Stimulated activated CD8-positive, alpha-beta memory T cell treated with anti-CD3 and anti-CD28 coated beads, Interleukin-2, amount 100 ng/mL, for 1 hour (primary cell): ENCODE measurements around the gene EAF2.
A peak's percentile ranks its signal among the peaks of the same experiment; 100 is the strongest.
"Not testable (repeated sequence)": the region's sequence is repeated elsewhere in the genome, so short reads cannot be mapped to it uniquely, and the experiment has no call there.

Source experiments
- DNase-seq, 2 donors: peaks; one replicate each; pipeline ENCODE4 v3.0.0-alpha.2; 2020; ENCODE audit warnings: low read depth in 2 of 2

EAF2 gene

GRCh38 chr3:121834671-121835464 lies at the start of gene EAF2, which contains the start of gene IQCB1:
TSS of gene EAF2 (plus strand) at chr3:121835209. CDS start at chr3:121835286, 77 bp downstream.
TSS of gene IQCB1 (minus strand) at chr3:121835060. CDS start at chr3:121828960, 6,100 bp downstream.
- peak; percentile 87 to 88 for DNase-seq

DNA sequence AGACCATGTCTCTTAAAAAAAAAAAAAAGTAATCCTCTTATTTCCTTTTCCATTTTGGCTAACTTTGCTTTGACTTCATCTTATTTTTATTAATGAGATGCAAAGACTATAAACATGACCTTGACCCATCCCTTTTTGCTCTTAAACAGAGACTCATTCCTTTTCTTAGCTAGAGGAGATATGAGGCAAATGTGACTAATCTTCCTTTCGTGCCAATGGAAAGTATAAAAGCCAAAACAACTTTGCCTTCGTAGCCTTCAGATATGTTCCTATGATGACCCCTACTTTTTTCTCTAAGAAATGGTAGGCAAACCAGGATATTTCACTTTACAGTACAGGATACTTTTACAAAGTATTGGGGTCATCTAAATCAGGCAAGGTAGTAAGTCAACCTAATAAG lies 48.5 kb upstream of the EAF2 start:
- DNase-seq: no peak

DNA sequence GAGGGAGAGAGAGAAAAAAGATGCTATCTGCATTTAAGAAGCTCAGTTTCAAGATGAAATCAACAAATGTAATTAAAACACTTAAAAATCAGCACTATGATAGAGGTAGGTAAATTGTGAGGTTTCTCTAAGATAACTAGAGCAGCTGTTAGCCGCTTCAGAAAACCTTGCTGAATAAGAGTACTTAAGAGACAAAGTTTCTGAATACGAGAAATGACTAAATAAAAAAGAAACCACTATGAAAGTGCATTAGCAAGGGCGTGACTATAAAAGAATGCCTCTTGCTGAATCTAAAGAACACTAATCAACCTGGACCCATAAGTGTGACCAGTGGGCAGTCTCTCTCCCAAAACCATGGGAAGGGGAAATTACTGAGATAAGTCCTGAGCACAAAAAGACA lies 41.9 kb upstream of the EAF2 start:
- DNase-seq: no peak

DNA sequence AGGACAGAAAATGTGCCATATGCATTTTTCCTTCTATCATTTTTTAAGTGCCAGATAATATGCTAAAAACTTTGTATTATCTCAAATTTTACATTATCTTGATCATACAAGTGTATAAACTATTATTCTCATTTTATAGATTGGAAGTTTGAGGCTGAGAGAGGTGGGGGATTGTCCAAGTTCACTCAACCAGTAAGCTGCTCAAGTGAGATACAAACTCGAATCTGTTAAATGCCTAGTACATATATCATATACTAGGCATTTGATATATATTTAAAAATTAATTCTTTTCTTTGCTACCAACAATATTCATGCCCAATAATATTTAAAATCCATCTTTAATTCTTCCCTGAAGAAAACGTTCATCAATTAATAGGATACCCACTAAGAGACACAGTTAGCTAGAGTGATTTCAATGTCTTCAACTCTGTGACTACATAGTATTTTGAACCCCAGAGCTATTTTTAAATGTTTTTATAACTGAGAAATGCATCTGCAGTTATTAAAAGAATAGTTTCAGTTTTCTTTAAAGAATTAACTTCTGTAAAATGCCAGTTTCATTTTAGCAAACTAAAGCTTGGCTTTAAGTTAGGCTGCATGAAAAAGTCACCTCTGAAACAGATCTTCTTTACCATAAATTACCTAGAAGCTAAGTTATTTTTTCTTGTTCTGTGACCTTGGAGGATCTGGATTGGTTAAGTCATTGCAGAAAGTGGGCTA lies 40.6 kb upstream of the EAF2 start:
- DNase-seq: no peak

- DNase-seq: no peak
Measured at GRCh38 chr3:121796970-121797369, 38.0 kb upstream of the EAF2 start.

DNA sequence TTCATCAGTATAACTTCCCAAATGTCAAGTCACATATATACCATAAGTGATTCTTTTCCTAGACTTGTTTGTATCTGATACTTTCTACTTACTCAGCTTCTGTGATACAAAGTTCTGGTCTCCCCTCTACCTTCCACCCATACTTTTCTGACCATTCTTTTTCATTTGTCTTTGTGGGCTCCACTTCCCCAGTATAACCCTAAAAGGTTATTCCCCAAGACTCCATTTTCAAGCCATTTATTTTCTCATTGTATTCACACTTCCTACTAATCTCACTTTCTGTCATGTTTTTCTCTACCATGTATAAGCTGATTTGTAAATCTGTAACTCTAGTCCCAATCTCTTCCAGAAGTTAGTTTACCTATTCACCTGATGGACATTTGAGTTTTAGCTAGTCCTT lies 34.1 kb upstream of the EAF2 start:
- DNase-seq: no peak

DNA sequence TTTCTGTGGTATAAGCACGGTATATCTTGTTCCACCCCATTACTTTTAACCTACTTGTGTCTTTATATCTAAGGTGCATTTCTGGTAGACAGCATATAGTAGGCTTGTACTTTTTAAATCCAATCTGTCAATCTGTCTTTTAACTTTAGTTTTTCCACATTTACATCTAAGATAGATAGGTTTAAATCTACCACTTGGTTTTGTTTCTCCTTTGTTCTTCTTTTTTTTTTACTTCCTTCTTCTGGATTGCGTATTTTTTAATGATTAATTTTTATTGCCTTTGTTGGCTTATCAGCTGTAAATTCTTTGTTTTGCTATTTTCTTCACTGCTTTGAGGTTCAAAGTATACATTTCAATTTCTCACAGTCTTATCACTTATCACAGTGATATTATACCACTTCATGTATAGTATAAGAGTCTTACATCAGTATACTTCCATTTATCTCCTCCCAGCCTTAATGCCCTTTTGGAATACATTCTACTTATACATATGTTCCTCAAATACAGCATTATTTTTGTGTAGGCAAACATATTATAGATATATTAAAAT lies 31.2 kb upstream of the EAF2 start:
- no peak for DNase-seq

- DNase-seq: no peak
Measured at GRCh38 chr3:121809249-121809648, 25.8 kb upstream of the EAF2 start.

DNA sequence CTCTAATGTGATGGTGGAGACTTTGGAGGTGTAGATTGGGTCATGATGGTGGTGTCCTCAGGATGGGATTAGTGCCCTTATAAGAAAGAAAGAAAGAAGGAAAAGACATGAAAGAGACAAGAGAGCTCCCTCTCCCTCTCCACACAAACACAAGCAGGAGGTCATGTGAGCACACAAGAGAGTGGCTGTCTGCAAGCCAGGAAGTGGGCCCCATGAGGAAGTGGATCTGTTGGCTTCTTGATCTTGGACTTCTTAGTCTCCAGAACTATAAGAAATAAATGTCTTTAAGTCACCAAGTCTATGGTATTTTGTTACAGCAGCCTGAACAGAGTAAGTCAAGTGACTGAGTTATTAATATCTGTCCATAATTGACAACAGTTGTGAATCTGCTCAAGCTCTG lies 17.3 kb upstream of the EAF2 start:
- no peak for DNase-seq

- DNase-seq: no peak
Measured at GRCh38 chr3:121818578-121818977, 16.4 kb upstream of the EAF2 start.

DNA sequence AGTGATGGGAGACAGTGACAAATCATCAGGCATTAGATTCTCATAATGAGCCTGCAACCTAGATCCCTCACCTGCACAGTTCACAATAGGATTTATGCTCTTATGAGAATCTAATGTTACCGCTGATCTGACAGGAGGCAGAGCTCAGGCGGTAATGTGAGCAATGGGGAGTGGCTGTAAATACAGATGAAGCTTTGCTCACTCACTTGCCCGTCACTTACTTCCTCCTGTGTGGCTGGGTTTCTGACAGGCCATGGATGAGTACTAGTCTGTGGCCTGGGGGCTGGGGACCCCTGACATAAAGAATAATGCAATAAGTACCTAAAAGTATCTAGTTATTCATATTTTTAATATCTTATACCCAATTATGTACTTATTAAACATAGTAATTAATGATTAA lies 15.8 kb upstream of the EAF2 start:
- DNase-seq: no peak

- no peak for DNase-seq
Measured at GRCh38 chr3:121821421-121822199, 13.4 kb upstream of the EAF2 start.

DNA sequence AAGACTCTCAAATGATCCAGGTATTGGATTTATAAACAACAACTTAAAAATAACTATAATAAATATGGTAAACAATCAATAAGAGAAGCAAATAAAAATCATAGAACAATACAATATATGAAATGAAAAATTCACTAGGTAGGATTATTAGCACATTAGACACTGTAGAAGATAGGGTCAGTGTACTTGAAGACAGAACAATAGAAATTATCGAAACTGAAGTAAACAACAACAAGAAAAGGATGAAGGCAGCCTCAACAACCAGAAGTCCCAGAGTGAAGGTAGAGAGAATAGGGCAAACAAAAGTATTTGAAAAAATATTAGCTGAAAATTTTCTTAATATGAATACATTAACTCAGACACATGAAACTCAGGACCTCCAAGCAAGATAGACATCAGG lies 12.0 kb upstream of the EAF2 start:
- DNase-seq: no peak

- DNase-seq: no peak
Measured at GRCh38 chr3:121834157-121834670, 795 bp upstream of the EAF2 start.

- DNase-seq: no peak
Measured at GRCh38 chr3:121835465-121835801, 424 bp downstream of the EAF2 start.

- DNase-seq: no peak
Measured at GRCh38 chr3:121836064-121836463, 1.1 kb downstream of the EAF2 start.

DNA sequence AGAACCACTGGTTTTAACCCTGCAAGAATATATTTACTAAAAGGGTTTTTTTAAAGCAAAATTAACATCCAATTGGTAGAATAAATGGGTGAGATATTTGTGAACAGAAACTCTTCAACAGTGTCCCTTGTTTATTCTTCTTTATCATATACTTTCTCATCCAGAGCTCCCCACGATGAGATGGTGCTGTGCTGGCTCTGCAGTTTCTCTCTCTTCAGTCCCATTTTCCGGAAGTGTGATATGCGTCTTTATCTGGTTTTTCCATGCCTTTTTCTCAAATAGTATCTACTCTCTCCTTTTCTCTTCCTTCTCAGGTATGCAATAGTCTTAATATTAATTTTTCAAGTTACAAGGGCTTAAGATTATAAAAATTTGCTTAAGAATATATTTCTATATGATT lies 1.5 kb downstream of the EAF2 start:
- DNase-seq: no peak

GRCh38 chr3:121839962-121840361 lies 5.0 kb downstream of the EAF2 start:
- no peak for DNase-seq

GRCh38 chr3:121844892-121845291 lies 9.9 kb downstream of the EAF2 start:
- no peak for DNase-seq

- no peak for DNase-seq
Measured at GRCh38 chr3:121852256-121852655, 17.2 kb downstream of the EAF2 start.

- no peak for DNase-seq
Measured at GRCh38 chr3:121855555-121855954, 20.5 kb downstream of the EAF2 start.

DNA sequence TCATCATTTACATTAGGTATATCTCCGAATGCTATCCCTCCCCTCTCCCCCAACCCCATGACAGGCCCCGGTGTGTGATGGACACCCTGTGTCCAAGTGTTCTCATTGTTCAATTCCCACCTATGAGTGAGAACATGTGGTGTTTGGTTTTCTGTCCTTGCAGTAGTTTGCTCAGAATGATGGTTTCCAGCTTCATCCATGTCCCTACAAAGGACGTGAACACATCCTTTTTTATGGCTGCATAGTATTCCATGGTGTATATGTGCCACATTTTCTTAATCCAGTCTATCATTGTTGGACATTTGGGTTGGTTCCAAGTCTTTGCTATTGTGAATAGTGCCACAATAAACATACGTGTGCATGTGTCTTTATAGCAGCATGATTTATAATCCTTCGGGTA lies 22.8 kb downstream of the EAF2 start:
- DNase-seq: not testable (repeated sequence)
